Measurements from ENCODE around the gene PDLIM7. TPM values are rescaled to one million over a fixed set of nuclear protein-coding genes. Genes with fewer than 3 reads are reported as not detected.
A peak's percentile ranks its signal among the peaks of the same experiment; 100 is the strongest.

PDLIM7 gene
- total and polyA plus RNA-seq, 4 donors = 49.2 to 124 (median 83.5) TPM

- 74 to 80% methylated on average over 42 to 43 of the region's 43 CpGs for WGBS, 2 donors
- TF ChIP-seq CTCF (IDR thresholded peaks at IDR 0.05; ENCODE audit: control extremely low read depth, extremely low read depth) = no peak
- Histone ChIP-seq H3K4me1 (ENCODE audit: control insufficient read depth in 5 of 5, insufficient read depth in 5 of 5, low read length in 5 of 5) (peaks cover 6 to 35% (median 21%) of the 10 kb centered on the region in 5 donors), H3K9me3 (ENCODE audit: control insufficient read depth in 4 of 4, insufficient read depth in 3 of 4, low read length in 3 of 4) (peaks cover 0 to 3% (median 0%) of the 10 kb centered on the region in 4 donors), H3K27me3 (ENCODE audit: control insufficient read depth in 3 of 3, insufficient read depth in 3 of 3, low read length in 2 of 3) (no peaks in the 10 kb centered on the region), H3K36me3 (ENCODE audit: control insufficient read depth in 4 of 4, insufficient read depth in 4 of 4, low read length in 4 of 4) (peaks cover 5 to 45% (median 25%) of the 10 kb centered on the region in 4 donors), H3K4me3 (no peak overlapping the region), H3K9ac (ENCODE audit: insufficient read depth in 1 of 2, low read length in 2 of 2) (no peak overlapping the region), H3K27ac (ENCODE audit: low read depth in 1 of 2, low read length in 1 of 2) (no peak overlapping the region)
- peak; percentile 44 to 71 (median 51) for DNase-seq
- no peak for ATAC-seq (ENCODE audit: insufficient read depth, low FRiP score)
These were observed 5.9 kb downstream of the PDLIM7 start for GRCh38 chr5:177491429-177491945.

- H3K36me3 ChIP-seq (ENCODE audit: control insufficient read depth in 4 of 4, insufficient read depth in 4 of 4, low read length in 4 of 4) = peaks cover 5 to 48% (median 26%) of the 10 kb centered on the region in 4 donors
- ATAC-seq (ENCODE audit: insufficient read depth, low FRiP score) = no peak
- 95 to 99% methylated on average over 16 of the region's 16 CpGs for WGBS, 2 donors
These were observed 6.4 kb downstream of the PDLIM7 start for GRCh38 chr5:177490992-177491391.

GRCh38 chr5:177490311-177490991, 7.0 kb downstream of the PDLIM7 start:
- no peak for DNase-seq
- H3K4me1 ChIP-seq (ENCODE audit: control insufficient read depth in 5 of 5, insufficient read depth in 5 of 5, low read length in 5 of 5) = peaks cover 5 to 25% (median 11%) of the 10 kb centered on the region in 5 donors
- H3K9me3 ChIP-seq (ENCODE audit: control insufficient read depth in 4 of 4, insufficient read depth in 3 of 4, low read length in 3 of 4) = peaks cover 0 to 3% (median 0%) of the 10 kb centered on the region in 4 donors
- 92 to 96% methylated on average over 13 to 15 of the region's 15 CpGs for WGBS, 2 donors
- H3K27me3 ChIP-seq (ENCODE audit: control insufficient read depth in 3 of 3, insufficient read depth in 3 of 3, low read length in 2 of 3) = no peaks in the 10 kb centered on the region
- H3K27ac ChIP-seq (ENCODE audit: low read depth in 1 of 2, low read length in 1 of 2) = peak overlapping the region in 1 of 2 donors; percentile 4
- no peak for TF ChIP-seq CTCF (IDR thresholded peaks at IDR 0.05; ENCODE audit: control extremely low read depth, extremely low read depth)
- no peak for ATAC-seq (ENCODE audit: insufficient read depth, low FRiP score)
- H3K9ac ChIP-seq (ENCODE audit: insufficient read depth in 1 of 2, low read length in 2 of 2) = no peak overlapping the region
- peaks cover 5 to 48% (median 27%) of the 10 kb centered on the region in 4 donors for H3K36me3 ChIP-seq (ENCODE audit: control insufficient read depth in 4 of 4, insufficient read depth in 4 of 4, low read length in 4 of 4)
- no peak overlapping the region for H3K4me3 ChIP-seq

More at GRCh38 chr5:177490992-177491391, 6.4 kb downstream of the PDLIM7 start:
- TF ChIP-seq CTCF (IDR thresholded peaks at IDR 0.05; ENCODE audit: control extremely low read depth, extremely low read depth) = no peak
- Histone ChIP-seq H3K9me3 (ENCODE audit: control insufficient read depth in 4 of 4, insufficient read depth in 3 of 4, low read length in 3 of 4) (peaks cover 0 to 3% (median 0%) of the 10 kb centered on the region in 4 donors), H3K27me3 (ENCODE audit: control insufficient read depth in 3 of 3, insufficient read depth in 3 of 3, low read length in 2 of 3) (no peaks in the 10 kb centered on the region), H3K9ac (ENCODE audit: insufficient read depth in 1 of 2, low read length in 2 of 2) (no peak overlapping the region), H3K4me3 (no peak overlapping the region), H3K4me1 (ENCODE audit: control insufficient read depth in 5 of 5, insufficient read depth in 5 of 5, low read length in 5 of 5) (peaks cover 6 to 30% (median 16%) of the 10 kb centered on the region in 5 donors), H3K27ac (ENCODE audit: low read depth in 1 of 2, low read length in 1 of 2) (peak overlapping the region in 1 of 2 donors; percentile 4)
- DNase-seq = no peak
